ENCODE data around the gene ZNF611.

DNA sequence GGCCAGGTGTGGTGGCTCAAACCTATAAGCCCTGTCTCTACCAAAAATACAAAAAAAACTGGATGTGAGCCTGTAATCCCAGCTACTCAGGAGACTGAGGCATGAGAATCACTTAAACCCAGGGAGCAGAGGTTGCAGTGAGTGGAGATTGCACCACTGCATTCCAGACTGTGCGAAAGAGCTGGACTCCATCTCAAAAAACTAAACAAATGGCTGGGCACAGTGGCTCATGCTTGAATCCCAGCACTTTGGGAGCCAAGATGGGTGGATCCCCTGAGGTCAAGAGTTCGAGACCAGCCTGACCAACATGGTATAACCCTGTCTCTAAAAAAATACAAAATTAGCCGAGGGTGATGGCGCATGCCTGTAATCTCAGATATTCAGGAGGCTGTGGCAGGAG lies 61.8 kb downstream of the ZNF611 start:
- TF ChIP-seq, protein P1, sequence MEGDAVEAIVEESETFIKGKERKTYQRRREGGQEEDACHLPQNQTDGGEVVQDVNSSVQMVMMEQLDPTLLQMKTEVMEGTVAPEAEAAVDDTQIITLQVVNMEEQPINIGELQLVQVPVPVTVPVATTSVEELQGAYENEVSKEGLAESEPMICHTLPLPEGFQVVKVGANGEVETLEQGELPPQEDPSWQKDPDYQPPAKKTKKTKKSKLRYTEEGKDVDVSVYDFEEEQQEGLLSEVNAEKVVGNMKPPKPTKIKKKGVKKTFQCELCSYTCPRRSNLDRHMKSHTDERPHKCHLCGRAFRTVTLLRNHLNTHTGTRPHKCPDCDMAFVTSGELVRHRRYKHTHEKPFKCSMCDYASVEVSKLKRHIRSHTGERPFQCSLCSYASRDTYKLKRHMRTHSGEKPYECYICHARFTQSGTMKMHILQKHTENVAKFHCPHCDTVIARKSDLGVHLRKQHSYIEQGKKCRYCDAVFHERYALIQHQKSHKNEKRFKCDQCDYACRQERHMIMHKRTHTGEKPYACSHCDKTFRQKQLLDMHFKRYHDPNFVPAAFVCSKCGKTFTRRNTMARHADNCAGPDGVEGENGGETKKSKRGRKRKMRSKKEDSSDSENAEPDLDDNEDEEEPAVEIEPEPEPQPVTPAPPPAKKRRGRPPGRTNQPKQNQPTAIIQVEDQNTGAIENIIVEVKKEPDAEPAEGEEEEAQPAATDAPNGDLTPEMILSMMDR (IDR thresholded peaks at IDR 0.05), result no peak
- TF ChIP-seq, protein P2, sequence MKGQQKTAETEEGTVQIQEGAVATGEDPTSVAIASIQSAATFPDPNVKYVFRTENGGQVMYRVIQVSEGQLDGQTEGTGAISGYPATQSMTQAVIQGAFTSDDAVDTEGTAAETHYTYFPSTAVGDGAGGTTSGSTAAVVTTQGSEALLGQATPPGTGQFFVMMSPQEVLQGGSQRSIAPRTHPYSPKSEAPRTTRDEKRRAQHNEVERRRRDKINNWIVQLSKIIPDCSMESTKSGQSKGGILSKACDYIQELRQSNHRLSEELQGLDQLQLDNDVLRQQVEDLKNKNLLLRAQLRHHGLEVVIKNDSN (IDR thresholded peaks at IDR 0.05; ENCODE audit: borderline replicate concordance, low read depth), result no peak
- TF ChIP-seq EZH2phosphoT487 (IDR thresholded peaks at IDR 0.05; ENCODE audit: borderline replicate concordance, low read depth), result no peak

All from SK-N-SH (cell line).